ENCODE results near the gene DBH. TPM values are rescaled to one million over a fixed set of nuclear protein-coding genes. Genes with fewer than 3 reads are reported as not detected.

The DBH gene
- total RNA-seq, 1 donor from 2014 or later, result not detected

- no peak overlapping the region for H3K27ac Mint-ChIP-seq (ENCODE audit: unreplicated experiment)
- H3K27me3 Mint-ChIP-seq (ENCODE audit: low read depth, unreplicated experiment), result peaks cover 19% of the 10 kb centered on the region
- Histone ChIP-seq H3K27ac (ENCODE audit: low read depth, low read length) (no peak overlapping the region), H3K27me3 (ENCODE audit: insufficient read depth, low read length) (no peaks in the 10 kb centered on the region), H2AFZ (ENCODE audit: low read depth, low read length) (no peak overlapping the region), H3K9ac (ENCODE audit: low read length) (no peak overlapping the region), H3K79me2 (ENCODE audit: insufficient read depth, low read length) (no peaks in the 10 kb centered on the region), H3K9me3 (ENCODE audit: insufficient read depth, low read depth, low read length) (no peaks in the 10 kb centered on the region), H4K20me1 (ENCODE audit: insufficient read depth, low read length) (no peaks in the 10 kb centered on the region), H3K36me3 (ENCODE audit: insufficient read depth, low read length) (no peaks in the 10 kb centered on the region), H3K4me1 (ENCODE audit: insufficient read depth, low read length) (no peaks in the 10 kb centered on the region), H3K4me3 (ENCODE audit: insufficient read depth, low read depth, low read length) (no peak overlapping the region), H3K4me2 (ENCODE audit: low read length) (no peak overlapping the region)
- TF ChIP-seq CTCF (IDR thresholded peaks at IDR 0.05; ENCODE audit: insufficient read depth, low read depth, low read length), result no peak
- TF ChIP-seq EZH2 (IDR thresholded peaks at IDR 0.05; ENCODE audit: insufficient read depth, low read length), result no peak
- FAIRE-seq (no peak), DNase-seq (ENCODE audit: low read depth) (no peak)
- no peak overlapping the region for H3K4me3 Mint-ChIP-seq (ENCODE audit: unreplicated experiment)
- H3K9me3 Mint-ChIP-seq (ENCODE audit: unreplicated experiment), result peaks cover 4% of the 10 kb centered on the region
- peaks cover 2% of the 10 kb centered on the region for H3K4me1 Mint-ChIP-seq (ENCODE audit: low read depth, unreplicated experiment)
- peaks cover 1% of the 10 kb centered on the region for H3K36me3 Mint-ChIP-seq (ENCODE audit: low read depth, unreplicated experiment)
Observed at GRCh38 chr9:133670466-133670865, 34.3 kb downstream of the DBH start.

DNA sequence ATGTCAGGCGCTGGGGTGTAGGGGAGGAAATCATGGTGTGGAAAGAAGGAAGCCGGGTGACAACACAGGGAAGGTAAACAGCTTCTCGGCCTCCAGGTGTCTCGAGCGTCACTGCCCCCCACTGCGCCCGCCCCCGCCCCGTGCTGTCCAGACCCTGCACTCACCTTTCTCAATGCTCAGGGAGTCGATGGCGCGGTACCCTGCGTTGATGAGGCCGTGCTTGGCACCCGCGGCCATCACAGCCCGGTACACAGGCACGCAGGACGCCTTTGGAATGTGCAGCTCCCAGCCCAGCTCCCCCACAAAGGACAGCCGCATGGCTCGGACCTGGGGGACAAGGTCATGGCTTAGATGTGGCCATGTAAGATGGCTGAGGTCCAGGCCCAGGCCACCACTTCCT lies 35.2 kb downstream of the DBH start:
- TF ChIP-seq CTCF (IDR thresholded peaks at IDR 0.05; ENCODE audit: insufficient read depth, low read depth, low read length), result no peak
- TF ChIP-seq EZH2 (IDR thresholded peaks at IDR 0.05; ENCODE audit: insufficient read depth, low read length), result no peak
- Mint-ChIP-seq H3K4me1 (ENCODE audit: low read depth, unreplicated experiment) (peaks cover 2% of the 10 kb centered on the region), H3K36me3 (ENCODE audit: low read depth, unreplicated experiment) (peaks cover 1% of the 10 kb centered on the region), H3K4me3 (ENCODE audit: unreplicated experiment) (no peak overlapping the region), H3K9me3 (ENCODE audit: unreplicated experiment) (peaks cover 4% of the 10 kb centered on the region), H3K27ac (ENCODE audit: unreplicated experiment) (no peak overlapping the region), H3K27me3 (ENCODE audit: low read depth, unreplicated experiment) (peaks cover 22% of the 10 kb centered on the region)
- Histone ChIP-seq H2AFZ (ENCODE audit: low read depth, low read length) (no peak overlapping the region), H4K20me1 (ENCODE audit: insufficient read depth, low read length) (no peaks in the 10 kb centered on the region), H3K79me2 (ENCODE audit: insufficient read depth, low read length) (no peaks in the 10 kb centered on the region), H3K27ac (ENCODE audit: low read depth, low read length) (no peak overlapping the region), H3K9me3 (ENCODE audit: insufficient read depth, low read depth, low read length) (no peaks in the 10 kb centered on the region), H3K27me3 (ENCODE audit: insufficient read depth, low read length) (peaks cover 3% of the 10 kb centered on the region), H3K36me3 (ENCODE audit: insufficient read depth, low read length) (no peaks in the 10 kb centered on the region), H3K9ac (ENCODE audit: low read length) (no peak overlapping the region), H3K4me1 (ENCODE audit: insufficient read depth, low read length) (no peaks in the 10 kb centered on the region), H3K4me2 (ENCODE audit: low read length) (no peak overlapping the region), H3K4me3 (ENCODE audit: insufficient read depth, low read depth, low read length) (no peak overlapping the region)
- no peak for DNase-seq (ENCODE audit: low read depth)
- no peak for FAIRE-seq

DNA sequence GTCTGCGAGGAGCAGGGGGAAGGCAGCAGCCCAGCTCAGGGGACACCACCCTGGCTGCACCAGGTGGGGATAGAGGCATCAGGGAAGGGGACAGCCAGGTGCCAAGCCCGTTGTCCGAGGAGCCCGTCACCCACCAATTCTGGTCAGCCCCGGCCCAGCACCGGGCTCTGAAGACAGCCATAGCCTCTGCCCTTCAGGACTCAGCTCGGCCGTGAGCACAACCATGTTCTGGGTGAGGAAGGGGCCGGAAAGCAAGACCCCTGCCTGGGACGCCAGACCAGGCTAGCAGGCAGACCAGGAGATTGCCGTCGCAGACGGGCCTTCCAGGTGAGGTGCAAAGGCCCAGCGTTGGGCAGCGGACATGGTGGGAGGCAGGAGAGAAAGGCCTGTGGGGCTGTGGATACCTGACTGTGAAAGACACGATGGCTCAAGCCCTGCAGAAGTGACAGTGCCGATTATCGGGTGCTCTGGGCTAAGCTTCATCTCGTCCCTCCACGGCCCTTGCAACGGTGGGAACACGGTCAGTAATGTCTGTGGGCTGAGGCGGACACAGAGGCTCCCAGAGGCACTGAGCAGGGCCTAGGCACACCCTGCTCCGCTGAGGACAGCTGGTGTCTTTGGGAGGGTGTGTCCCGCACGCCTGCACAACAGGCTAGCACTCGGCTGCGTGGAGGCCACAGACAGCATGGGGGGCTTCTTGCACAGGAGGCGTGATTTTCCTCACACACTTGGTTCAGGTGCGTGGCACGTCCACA lies 36.5 kb downstream of the DBH start:
- Histone ChIP-seq H3K27me3 (ENCODE audit: insufficient read depth, low read length) (peaks cover 3% of the 10 kb centered on the region), H3K4me2 (ENCODE audit: low read length) (no peak overlapping the region), H3K9ac (ENCODE audit: low read length) (no peak overlapping the region), H3K79me2 (ENCODE audit: insufficient read depth, low read length) (no peaks in the 10 kb centered on the region), H3K9me3 (ENCODE audit: insufficient read depth, low read depth, low read length) (no peaks in the 10 kb centered on the region), H4K20me1 (ENCODE audit: insufficient read depth, low read length) (no peaks in the 10 kb centered on the region), H2AFZ (ENCODE audit: low read depth, low read length) (no peak overlapping the region), H3K4me3 (ENCODE audit: insufficient read depth, low read depth, low read length) (no peak overlapping the region), H3K27ac (ENCODE audit: low read depth, low read length) (no peak overlapping the region), H3K36me3 (ENCODE audit: insufficient read depth, low read length) (no peaks in the 10 kb centered on the region), H3K4me1 (ENCODE audit: insufficient read depth, low read length) (no peaks in the 10 kb centered on the region)
- FAIRE-seq, result no peak
- H3K27ac Mint-ChIP-seq (ENCODE audit: unreplicated experiment), result no peak overlapping the region
- H3K4me1 Mint-ChIP-seq (ENCODE audit: low read depth, unreplicated experiment), result peaks cover 2% of the 10 kb centered on the region
- TF ChIP-seq CTCF (IDR thresholded peaks at IDR 0.05; ENCODE audit: insufficient read depth, low read depth, low read length), result no peak
- TF ChIP-seq EZH2 (IDR thresholded peaks at IDR 0.05; ENCODE audit: insufficient read depth, low read length), result no peak
- peaks cover 6% of the 10 kb centered on the region for H3K9me3 Mint-ChIP-seq (ENCODE audit: unreplicated experiment)
- DNase-seq (ENCODE audit: low read depth), result no peak
- peaks cover 24% of the 10 kb centered on the region for H3K27me3 Mint-ChIP-seq (ENCODE audit: low read depth, unreplicated experiment)
- H3K36me3 Mint-ChIP-seq (ENCODE audit: low read depth, unreplicated experiment), result peaks cover 1% of the 10 kb centered on the region
- no peak overlapping the region for H3K4me3 Mint-ChIP-seq (ENCODE audit: unreplicated experiment)

Data from astrocyte (in vitro differentiated cells and primary cell).